ENCODE results near the gene AARS2.

Gene AARS2

GRCh38 chr6:44250067-44250717 is 63.0 kb downstream of the AARS2 start:
- no peak for DNase-seq (ENCODE audit: low read depth in 2 of 2, low spot score in 1 of 2)

Data from stimulated activated CD8-positive, alpha-beta memory T cell treated with anti-CD3 and anti-CD28 coated beads, Interleukin-4, amount 100 ng/mL, for 1 hour (primary cell).